Suprapubic skin (tissue), 4 donors: ENCODE measurements around the gene NTM.

Experiments used
- EP300 ChIP-seq: sonication (generic); formaldehyde crosslinking; IDR thresholded peaks from one replicate; pipeline ENCODE4 v1.6.1; 2017; ENCODE audit warnings: antibody characterized with exemption
- POLR2AphosphoS5 ChIP-seq, 3 donors: sonication (generic); formaldehyde crosslinking; IDR thresholded peaks; one replicate each; pipeline ENCODE4 v1.6.1; 2017; ENCODE audit warnings: antibody characterized with exemption in 3 of 3

- TF ChIP-seq POLR2AphosphoS5 (IDR thresholded peaks at IDR 0.05): no peak
- no peak for TF ChIP-seq EP300
Measured at GRCh38 chr11:131658414-131658813, 288.0 kb downstream of the NTM start.
